Stimulated activated CD8-positive, alpha-beta memory T cell treated with anti-CD3 and anti-CD28 coated beads, Interleukin-12 subunit alpha, Interleukin-12 subunit beta, amount 100 ng/mL, for 24 hours (primary cell): Measurements from ENCODE around the gene FAU.
A peak's percentile ranks its signal among the peaks of the same experiment; 100 is the strongest.
"Not testable (repeated sequence)": the region's sequence is repeated elsewhere in the genome, so short reads cannot be mapped to it uniquely, and the experiment has no call there.

ENCODE experiments used
- DNase-seq: peaks from one replicate; pipeline ENCODE4 v3.0.0-alpha.2; 2020; ENCODE audit errors: extremely low read depth

The FAU gene

DNA sequence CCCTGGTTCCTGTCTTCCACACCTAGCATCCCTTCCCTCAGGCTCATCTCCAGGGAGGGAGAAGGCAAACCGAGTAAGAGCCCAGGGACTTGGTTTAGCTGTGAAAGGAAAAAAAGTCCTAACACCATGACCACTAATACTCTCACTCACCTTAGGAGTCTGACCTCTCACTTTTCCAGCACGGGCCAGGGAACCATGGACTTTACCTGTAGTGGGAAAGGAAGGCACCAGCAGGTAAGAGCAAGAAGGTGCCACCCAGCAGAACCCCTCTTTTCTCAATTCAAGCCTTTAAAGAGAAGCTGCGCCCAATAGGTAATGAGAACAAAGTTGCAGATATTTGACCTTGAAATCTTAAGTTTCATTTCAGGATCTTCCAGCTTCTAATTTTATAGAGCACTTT lies 1.1 kb downstream of the FAU start:
- no peak for DNase-seq

DNA sequence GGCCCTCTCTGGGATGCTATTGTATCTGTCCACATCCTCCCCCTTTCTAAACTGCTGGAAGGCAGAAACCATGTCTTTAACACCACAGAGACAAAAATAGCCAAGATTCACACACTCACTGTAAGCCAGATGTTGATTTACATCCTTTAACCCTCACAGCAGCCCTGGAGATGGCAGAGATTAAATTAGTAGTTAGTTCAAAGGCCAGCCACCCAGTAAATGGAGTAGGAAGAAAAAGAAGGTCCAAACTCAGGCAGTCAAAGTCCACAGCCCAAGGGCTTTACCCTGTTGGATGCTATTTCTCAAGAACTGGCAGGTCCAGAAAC lies 2.3 kb downstream of the FAU start:
- no peak for DNase-seq

DNA sequence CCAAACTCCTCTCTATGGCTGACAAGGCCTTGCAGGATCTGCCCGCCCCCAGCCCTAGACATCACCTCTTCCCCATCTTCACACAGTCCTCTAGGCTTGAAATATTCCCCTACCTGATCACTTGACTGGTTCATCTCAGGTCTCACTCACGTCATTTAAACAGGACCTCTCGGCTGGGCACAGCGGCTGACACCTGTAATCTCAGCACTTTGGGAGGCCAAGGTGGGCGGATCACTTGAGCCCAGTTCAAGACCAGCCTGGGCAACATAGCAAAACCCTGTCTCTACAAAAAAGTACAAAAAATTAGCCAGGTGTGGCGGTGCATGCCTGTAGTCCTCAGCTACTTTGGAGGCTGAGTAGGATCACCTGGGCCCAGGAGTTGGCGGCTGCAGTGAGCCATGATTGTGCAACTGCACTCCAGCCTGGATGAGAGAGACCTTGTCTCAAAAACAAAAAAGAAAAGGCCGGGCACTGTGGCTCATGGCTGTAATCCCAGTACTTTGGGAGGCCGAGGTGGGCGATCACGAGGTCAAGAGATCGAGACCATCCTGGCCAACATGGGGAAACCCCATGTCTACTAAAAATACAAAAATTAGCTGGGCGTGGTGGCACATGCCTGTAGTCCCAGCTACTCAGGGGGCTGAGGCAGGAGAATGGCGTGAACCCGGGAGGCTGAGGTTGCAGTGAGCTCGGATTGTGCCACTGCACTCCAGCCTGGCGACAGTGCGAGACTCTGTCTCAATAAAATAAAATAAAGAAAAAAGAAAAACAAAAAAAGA lies 2.9 kb downstream of the FAU start:
- not testable (repeated sequence) for DNase-seq

DNA sequence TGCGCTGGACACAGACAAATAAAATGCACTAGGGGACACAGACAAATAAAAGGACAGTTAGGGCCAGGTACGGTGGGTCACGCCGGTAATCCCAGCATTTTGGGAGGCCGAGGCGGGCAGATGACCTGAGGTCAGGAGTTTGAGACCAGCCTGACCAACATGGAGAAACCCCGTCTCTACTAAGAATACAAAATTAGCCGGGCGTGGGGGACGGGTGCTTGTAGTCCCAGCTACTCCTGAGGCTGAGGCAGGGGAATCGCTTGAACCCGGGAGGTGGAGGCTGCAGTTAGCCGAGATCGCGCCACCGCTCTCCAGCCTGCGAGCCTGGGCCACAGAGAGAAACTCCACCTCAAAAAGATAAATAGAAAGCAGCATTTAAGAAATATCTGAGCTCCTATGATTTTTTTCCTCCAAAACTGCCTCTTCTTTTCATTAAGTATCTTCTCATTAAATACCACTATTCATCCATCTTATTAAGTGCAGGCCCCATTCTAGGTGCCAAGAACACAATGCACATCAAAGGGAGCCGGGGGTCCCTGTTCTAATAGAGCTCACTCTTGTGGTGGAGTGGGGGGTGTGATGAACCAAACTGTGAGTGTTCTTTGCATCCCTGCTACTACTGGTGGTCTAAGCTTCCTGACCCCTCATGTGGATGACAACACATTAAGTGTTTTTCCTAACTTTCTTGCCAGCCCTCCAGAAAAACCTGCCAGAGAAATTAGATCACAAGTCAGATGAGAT lies 3.7 kb downstream of the FAU start:
- DNase-seq = no peak

DNA sequence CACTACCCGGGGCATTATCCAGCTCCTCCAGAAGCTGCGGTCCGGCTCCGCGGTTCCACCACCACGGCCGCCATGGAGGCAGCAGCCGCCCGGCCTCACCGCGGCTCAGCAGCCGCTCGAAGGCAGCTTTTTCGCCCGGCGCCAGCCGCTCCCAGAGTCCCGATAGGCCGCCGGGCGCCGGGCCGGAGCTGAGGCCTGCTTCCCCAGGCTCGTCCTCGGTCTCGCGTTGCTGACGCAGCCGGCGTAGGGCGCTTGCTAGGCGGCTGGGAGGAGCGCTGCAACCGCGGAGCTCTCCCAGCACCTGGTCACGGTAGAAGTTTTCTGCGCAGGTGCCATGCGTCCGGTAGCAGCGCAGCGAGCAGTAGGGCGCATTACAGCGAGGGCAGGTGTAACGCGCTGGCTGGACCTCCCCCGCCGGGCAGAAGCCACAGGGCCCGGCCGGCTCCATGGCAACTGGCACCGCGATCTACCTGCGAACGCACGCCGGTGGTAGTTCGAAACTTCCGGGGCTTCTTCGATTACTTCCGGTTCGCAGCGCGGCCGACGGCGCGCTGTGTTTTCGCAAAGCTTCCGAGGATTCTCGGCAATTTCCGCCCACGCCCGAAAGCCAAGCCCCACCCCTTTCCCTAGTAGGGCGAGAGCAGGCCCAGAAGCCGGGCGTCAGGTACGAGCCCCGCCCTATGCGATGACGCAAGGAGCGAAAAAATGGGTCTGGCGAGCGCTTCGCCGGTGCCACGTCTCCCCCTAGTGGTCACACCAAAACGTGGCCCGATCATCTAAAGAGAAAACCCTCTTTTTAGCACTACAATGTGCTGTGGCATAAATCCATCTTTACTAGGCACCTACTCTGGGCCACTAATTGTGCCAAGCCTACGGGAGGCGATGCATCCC lies 4.5 kb downstream of the FAU start, which contains the start of gene ZNHIT2:
Gene ZNHIT2 (minus strand): TSS at position 496 of the 891 bp plus-strand sequence. CDS start 48 bp downstream, at position 448.
- DNase-seq = peak; percentile 100

DNA sequence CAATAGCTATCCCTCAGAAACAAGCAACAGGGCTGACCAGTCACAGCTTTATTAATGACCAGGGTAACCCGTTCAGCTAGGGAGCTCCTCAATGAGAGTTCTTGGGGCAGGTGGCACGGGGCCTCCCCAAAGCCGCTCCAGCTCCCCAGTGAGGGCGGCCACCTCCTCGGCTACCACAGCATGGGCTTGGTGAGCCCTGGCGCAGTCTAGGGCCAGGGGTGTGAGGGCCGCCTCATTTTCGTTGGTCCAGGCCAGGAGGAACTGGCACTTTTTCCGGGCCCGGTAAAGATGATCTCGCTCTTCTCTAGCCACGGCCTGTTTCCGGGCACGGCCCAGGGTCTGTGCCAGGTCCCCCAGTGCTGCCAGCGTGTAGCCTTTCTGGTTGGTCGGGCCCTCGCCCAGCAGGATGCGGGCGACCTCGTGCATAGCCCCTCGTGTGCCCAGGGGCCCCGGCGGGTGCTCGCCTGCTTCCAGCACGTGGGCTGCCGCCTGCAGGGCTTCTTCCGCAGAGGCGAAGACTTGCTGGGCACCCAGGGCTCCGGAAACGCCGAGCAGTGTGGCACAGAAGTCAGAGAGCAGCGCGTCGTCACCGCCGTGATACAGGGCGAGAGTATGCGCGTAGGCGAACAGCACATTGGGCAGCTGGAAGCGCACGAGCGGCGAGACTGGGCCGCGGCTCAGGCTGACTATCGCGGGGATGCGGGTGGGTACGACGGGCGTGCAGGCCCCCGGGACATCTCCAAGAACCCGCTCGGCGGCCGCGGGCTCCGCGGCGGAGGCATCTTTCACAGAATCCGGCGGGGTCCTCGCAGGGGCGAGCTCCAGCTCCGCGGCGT lies 5.3 kb downstream of the FAU start:
- DNase-seq = no peak

DNA sequence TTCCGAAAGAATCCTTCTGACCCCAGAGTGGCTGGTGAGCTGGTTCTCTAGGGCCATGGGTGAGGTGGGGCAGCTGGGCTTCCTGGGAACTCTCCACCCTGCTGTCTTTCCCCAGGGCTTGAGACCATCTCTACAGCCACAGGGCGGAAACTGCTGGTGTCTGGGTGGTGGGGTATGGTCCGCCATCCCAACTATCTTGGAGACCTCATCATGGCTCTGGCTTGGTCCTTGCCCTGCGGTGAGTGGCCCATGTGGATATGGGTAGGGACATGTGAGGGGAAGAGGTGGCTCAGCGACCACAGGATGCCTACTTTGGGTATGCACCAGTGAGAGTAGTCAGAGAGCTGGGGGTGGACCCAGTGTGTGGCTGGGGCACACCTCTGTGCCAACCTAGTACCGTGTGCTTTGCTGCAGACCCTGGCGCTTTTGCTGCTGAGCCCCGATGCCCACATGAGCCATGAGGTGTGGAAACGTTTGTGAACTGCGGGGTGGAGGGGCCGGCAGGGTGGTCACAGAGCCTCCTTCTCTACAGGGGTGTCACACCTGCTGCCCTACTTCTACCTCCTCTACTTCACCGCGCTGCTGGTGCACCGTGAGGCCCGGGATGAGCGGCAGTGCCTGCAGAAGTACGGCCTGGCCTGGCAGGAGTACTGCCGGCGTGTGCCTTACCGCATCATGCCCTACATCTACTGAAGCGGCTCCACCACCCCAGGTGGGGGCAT lies 6.4 kb downstream of the FAU start:
- no peak for DNase-seq

DNA sequence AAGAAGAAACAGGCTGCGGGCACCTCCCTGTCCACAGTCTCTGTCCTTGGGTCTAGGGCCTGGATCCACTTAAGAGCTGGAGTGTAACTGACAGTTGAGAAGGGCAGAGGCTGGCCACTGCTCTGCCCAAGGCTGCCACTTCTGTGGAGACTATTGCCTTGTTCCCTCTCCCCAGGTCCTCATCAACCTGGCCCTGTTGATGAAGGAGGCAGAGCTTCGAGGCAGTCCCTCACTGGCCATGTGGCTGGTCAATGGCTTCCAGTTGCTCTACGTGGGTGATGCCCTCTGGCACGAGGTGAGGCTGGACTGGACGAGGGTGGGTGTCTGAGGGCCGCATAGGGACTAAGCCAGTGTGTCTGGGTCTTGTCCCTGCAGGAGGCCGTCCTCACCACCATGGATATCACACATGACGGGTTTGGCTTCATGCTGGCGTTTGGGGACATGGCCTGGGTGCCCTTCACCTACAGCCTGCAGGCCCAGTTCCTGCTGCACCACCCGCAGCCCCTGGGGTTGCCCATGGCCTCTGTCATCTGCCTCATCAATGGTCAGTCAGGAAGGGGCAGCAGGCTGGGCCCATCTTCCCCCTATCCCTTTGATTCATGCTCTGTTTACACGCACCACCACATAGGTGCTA lies 7.3 kb downstream of the FAU start:
- no peak for DNase-seq

DNA sequence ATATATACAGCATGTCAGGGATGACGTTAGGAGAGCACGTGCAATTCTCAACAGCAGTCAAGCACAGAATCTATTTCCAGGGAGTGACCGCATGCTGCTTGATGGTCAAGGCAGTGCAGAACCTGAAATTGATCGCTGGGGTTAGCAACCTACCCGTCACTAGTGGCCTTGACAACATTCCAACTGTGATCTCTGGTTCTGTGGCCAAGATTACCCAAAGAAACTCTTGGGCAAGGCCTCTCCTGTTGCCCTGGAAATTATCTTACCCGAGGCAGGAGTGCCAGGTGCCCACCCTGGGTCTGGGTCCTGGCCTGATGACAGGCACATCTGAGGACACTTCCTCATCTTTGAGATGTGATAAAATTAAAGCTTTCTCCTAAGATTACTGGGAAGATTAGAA lies 8.1 kb downstream of the FAU start:
- DNase-seq = no peak

DNA sequence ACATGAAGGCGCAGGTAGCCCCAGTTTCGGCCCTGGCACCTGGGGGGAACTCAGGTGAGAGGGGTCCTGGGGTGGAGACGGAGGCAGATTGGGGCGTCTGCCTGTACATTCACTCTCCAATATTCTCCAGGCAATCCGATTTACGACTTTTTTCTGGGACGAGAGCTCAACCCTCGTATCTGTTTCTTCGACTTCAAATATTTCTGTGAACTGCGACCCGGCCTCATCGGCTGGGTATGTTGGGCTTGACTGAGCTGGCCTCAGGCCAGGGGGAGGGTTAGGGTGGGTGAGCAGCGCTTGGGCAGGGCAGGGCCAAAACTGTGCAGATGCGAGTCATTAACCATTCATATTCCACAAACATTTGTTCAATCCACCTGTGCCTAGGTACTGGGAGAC lies 8.6 kb downstream of the FAU start:
- DNase-seq = no peak

DNA sequence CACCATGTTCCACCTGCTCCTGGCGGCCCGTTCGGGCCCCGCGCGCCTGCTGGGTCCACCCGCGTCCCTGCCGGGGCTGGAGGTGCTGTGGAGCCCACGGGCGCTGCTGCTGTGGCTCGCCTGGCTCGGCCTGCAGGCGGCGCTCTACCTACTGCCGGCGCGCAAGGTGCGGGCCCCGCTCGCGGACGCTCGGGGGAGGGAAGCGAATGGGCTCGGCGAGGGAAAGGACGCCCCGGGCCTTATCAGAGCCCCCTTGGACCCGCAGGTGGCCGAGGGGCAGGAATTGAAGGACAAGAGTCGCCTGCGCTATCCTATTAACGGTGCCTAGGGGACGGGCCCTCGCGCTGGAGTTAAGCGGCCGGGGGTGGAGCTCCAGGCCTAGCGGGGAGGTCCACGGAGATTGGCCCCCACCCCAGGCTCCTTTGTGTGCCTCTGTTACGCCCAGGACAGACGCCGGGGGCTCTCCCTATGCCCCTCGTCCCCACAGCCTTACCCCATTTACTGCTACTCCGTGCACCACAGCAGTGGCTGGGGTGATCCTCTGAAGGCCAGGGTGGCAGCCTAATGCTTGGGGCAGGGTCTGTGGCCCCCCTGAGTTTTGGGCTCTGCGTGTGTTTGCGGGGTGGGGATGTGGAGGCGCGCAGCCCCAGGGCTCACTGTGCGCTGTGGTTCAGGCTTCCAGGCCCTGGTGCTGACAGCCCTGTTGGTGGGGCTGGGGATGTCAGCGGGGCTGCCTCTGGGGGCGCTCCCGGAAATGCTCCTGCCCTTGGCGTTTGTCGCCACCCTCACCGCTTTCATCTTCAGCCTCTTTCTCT lies 9.2 kb downstream of the FAU start:
- DNase-seq = no peak

DNA sequence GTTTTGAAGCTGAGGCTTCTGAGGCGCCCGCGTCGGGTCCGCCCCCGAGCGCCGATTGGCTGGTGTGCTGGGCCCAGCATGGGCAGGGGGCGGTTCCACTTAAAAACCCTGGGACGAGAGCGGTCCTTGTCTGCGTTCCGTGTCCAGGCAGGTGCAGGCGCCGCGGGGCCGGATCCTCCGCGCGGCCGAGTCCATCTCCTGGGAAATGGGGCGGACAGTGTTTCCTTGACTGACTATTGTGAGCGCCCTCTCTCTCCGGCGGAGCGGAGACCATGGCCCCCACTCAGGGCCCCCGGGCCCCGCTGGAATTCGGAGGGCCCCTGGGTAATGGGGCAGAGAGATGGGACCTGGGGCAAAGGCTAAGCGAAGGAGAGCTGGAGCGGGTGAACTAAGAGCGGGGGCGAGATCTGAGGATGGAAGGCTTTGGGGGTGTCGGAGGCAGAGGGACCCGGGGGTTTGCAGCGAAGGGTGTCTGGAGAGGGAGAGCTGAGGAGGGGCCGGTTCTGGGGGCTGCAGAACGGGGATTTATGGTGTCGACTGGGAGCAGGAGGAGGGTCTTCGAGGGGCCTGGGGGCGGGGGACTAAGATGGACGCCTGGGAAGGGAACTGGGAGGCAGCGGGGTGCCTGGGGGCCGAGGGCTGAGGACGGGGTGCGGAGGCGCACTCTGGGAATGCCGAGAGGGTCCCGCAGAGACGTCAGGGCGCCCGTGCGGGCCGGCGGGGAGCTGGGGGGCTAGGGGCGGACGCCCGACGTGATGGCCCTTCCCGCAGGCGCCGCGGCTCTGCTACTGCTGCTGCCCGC lies 10.0 kb downstream of the FAU start, which contains the start of gene TM7SF2:
Gene TM7SF2 (plus strand): TSS at position 129 of the 802 bp plus-strand sequence. CDS start 144 bp downstream, at position 273.
- DNase-seq = peak; percentile 83

DNA sequence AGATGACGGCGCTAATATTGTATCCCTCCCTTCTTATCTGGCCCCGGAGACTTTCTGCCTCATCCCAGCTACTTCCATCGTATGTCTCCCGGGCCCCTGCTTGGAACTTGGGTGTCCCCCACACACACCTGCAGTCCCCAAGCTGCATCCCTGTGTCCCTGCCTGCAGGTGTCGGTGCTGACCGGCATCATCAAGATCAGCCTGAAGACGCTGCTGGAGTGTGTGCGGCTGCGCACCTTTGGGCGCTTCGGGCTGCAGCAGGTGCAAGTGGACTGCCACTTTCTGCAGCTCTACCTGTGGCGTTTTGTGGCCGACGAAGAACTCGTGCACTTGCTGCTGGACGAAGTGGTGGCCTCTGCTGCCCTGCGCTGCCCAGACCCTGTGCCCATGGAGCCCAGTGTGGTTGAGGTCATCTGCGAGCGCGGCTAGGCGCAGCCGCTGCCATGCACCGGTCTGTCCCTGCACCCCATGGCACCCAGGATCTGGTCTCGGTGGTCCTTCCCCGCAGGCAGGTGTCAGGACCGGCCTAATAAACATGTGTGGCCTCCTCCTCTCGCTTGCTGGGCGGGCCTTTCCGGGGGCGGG lies 10.7 kb downstream of the FAU start:
- DNase-seq = no peak

DNA sequence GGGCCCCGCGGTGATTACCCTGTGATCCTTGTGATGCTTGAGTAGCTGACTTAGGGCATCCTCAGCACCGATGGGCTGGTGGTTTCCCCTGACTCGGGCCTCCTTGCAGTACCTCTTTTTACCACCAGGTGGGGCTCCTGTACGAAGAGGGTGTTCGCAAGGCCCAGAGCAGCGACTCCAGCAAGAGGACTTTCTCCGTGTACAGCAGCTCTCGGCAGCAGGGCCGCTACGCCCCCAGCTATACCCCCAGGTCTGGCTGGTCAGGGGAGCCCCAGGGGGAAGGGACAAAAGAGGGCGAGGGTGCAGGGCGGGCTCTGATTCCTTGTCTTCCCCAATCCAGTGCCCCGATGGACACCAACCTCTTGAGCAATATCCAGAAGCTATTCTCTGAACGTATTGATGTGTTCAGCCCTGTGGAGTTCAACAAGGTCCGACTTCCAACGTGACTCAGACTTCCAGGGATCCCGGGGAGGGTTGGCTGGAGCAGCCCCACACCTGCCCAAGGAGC lies 11.5 kb downstream of the FAU start:
- DNase-seq = peak; percentile 75

DNA sequence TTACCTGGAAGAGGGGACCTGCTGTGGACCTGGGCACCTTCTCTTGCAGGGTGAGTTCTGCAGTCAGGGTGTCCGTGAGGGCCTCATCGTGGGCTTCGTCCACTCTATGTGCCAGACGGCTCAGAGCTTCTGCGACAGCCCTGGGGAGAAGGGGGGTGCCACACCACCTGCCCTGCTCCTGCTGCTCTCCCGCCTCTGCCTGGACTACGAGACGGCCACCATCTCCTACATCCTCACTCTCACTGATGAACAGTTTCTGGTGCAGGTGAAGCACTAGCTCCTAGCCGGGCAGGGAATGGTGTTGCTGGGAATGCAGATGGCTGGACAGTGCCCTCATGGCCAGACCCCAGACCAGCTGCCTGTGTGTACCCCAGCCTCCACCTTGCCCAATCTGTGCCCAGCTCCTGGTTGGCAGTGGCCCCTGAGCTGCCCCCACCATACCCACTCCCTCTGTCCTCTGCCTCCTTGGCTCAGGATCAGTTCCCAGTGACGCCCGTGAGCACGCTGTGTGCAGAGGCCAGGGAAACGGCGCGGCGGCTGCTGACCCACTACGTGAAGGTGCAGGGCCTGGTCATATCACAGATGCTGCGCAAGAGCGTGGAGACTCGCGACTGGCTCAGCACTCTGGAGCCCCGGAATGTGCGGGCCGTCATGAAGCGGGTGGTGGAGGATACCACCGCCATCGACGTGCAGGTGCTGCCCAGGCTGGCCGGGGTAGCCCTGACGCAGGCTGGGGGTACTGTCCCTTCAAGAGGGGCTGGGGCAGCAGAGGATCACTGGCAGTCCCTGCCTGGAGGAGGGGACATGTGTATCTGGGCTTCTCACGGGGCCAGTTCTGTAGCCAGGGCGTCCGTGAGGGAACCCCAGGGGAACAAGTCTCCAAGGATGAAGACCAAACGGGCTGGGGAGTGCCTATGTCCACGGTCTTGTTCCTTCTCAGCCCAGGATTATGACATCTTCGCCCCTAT lies 12.4 kb downstream of the FAU start:
- no peak for DNase-seq

DNA sequence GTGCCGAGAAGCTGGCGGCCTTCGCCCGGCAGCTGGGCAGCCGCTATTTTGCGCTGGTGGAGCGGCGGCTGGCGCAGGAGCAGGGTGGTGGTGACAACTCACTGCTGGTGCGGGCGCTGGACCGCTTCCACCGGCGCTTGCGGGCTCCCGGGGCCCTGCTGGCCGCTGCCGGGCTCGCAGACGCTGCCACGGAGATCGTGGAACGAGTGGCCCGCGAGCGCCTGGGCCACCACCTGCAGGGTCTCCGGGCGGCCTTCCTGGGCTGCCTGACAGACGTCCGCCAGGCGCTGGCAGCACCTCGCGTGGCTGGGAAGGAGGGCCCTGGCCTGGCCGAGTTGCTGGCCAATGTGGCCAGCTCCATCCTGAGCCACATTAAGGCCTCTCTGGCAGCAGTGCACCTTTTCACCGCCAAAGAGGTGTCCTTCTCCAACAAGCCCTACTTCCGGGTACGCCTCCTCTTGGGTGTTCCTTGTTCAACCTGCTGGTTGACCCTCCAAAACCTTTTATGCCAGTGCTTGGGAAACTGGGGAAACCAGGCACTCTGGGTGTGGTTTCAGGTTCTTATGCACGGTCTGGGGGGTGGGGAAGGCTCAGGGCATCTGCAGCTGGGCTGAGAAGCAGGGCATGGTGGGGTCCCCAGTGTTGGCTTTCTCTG lies 13.3 kb downstream of the FAU start:
- DNase-seq = no peak
